Natural killer cell (primary cell): ENCODE data around the gene RSF1. TPM values are rescaled to one million over a fixed set of nuclear protein-coding genes. Genes with fewer than 3 reads are reported as not detected.

Experiments
- ATAC-seq, 3 donors: fragments of 150-1000 bp in 2 of 3; fragments of 200-7000 bp in 1 of 3; cut with Tn5 transposase; 1 replicate in 1 of 3; 2 replicates in 2 of 3; pipeline ENCODE4 v1.10.0; 2021; ENCODE audit warnings: mild to moderate bottlenecking in 2 of 3, moderate library complexity in 2 of 3
- DNase-seq, 2 donors: peaks; one replicate each; pipeline versions ENCODE4 v3.0.0 to v3.0.0-alpha.2; 2013 to 2021; ENCODE audit warnings: mixed read lengths in 1 of 2
- H3K27ac ChIP-seq: one replicate; pipeline ENCODE4 v1.5.1; 2013; ENCODE audit warnings: mild to moderate bottlenecking, low read length
- H3K27me3 ChIP-seq: one replicate; pipeline ENCODE4 v1.6.1; 2013; ENCODE audit warnings: low read length; ENCODE audit not compliant: control insufficient read depth, insufficient read depth
- H3K36me3 ChIP-seq: one replicate; pipeline ENCODE4 v1.6.1; 2013; ENCODE audit warnings: low read length; ENCODE audit not compliant: control insufficient read depth, insufficient read depth
- H3K4me1 ChIP-seq: one replicate; pipeline ENCODE4 v1.6.1; 2013; ENCODE audit warnings: low read length; ENCODE audit not compliant: control insufficient read depth, insufficient read depth
- H3K4me3 ChIP-seq: one replicate; pipeline ENCODE4 v1.5.1; 2013; ENCODE audit warnings: low read length
- H3K9me3 ChIP-seq: one replicate; pipeline ENCODE4 v1.6.1; 2013; ENCODE audit warnings: low read length; ENCODE audit not compliant: control insufficient read depth, insufficient read depth
- H3K27ac Mint-ChIP-seq, 2 donors: one replicate each; pipeline ENCODE4 v1.8.0; 2022; ENCODE audit warnings: mild to moderate bottlenecking in 2 of 2, mixed read lengths in 2 of 2, moderate library complexity in 1 of 2
- H3K27me3 Mint-ChIP-seq, 2 donors: one replicate each; pipeline ENCODE4 v1.8.0; 2022; ENCODE audit warnings: low read depth in 2 of 2, mixed read lengths in 2 of 2
- H3K36me3 Mint-ChIP-seq: one replicate; pipeline ENCODE4 v1.8.0; 2022; ENCODE audit warnings: mixed read lengths
- H3K4me1 Mint-ChIP-seq, 2 donors: one replicate each; pipeline ENCODE4 v1.8.0; 2022; ENCODE audit warnings: mixed read lengths in 2 of 2
- H3K4me3 Mint-ChIP-seq: one replicate; pipeline ENCODE4 v1.8.0; 2022; ENCODE audit warnings: mild to moderate bottlenecking, moderate library complexity, mixed read lengths
- H3K9me3 Mint-ChIP-seq, 2 donors: one replicate each; pipeline ENCODE4 v1.8.0; 2022; ENCODE audit warnings: mixed read lengths in 2 of 2
- WGBS: methylation state at CpG from one replicate; pipeline ENCODE4 v1.1.7; 2013; ENCODE audit warnings: missing lambda C conversion rate; ENCODE audit not compliant: insufficient coverage; 5-methylcytosine and 5-hydroxymethylcytosine counted together
- intact Hi-C: fragments of 100-400 bp; cut with micrococcal nuclease; formaldehyde crosslinking; loops from one replicate; pipeline ENCODE4 v1.14.2; 2022
- total RNA-seq, 4 donors: library from RNA; stranded (reverse); fragments of 120-200 nt in 1 of 4; gene quantifications; one replicate each; pipeline versions ENCODE4 v1.2.3 to v1.2.4, GENCODE V29; 2013 to 2022
- TF ChIP-seq, protein P1 (sequence below): fragments of 200-600 bp; IDR thresholded peaks from one replicate; pipeline ENCODE4 v1.8.0; 2022; ENCODE audit warnings: antibody characterized with exemption

The RSF1 gene
- total RNA-seq, 3 donors from 2014 or later (not counting 1 experiment from before 2014, with no cell fraction given): 87.3 to 119 (median 110) TPM

DNA sequence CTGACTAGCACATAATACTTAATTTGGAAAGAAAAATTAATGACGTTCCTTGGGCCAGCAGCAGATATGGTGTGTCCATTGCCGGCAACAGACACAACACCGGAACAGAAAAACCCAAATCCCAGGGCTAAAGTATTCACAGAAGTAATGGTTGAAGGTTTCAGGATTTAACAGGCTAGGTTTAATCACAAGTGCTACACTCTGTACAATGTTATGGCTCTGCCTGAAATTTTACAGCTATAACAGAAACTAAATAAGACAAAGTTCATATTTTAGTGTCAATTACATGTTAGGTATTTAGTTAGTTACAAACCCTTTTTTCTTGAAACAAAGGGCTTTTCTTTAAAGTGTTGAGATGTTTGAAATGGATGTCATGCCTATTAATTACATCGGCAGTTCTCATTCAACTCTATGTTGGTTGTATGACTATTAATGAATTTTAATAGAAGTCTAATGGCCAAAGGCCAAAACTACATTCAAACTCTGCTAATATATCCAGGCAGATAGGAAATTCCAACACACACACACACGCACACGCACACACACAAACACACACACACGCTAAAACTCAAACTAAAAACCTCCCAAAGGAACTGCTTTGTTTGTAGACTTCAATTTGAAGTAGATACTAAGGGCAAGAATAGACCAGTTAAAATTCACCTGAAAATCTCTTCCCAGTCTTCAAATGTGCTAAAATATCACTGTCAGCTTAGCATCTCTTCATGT, 155.1 kb downstream of the RSF1 start:
- Mint-ChIP-seq H3K27ac (no peak overlapping the region), H3K4me3 (no peak overlapping the region), H3K36me3 (peaks cover 8% of the 10 kb centered on the region), H3K27me3 (no peaks in the 10 kb centered on the region), H3K9me3 (no peaks in the 10 kb centered on the region), H3K4me1 (no peaks in the 10 kb centered on the region)
- Histone ChIP-seq H3K27ac (no peak overlapping the region), H3K4me1 (no peaks in the 10 kb centered on the region), H3K27me3 (no peaks in the 10 kb centered on the region), H3K4me3 (no peak overlapping the region), H3K36me3 (peaks cover 51% of the 10 kb centered on the region), H3K9me3 (no peaks in the 10 kb centered on the region)
- WGBS: 95% methylated on average over 6 of the region's 7 CpGs
- DNase-seq (no peak), ATAC-seq (no peak)
- intact Hi-C loops: no loop called here
- TF ChIP-seq, protein P1, sequence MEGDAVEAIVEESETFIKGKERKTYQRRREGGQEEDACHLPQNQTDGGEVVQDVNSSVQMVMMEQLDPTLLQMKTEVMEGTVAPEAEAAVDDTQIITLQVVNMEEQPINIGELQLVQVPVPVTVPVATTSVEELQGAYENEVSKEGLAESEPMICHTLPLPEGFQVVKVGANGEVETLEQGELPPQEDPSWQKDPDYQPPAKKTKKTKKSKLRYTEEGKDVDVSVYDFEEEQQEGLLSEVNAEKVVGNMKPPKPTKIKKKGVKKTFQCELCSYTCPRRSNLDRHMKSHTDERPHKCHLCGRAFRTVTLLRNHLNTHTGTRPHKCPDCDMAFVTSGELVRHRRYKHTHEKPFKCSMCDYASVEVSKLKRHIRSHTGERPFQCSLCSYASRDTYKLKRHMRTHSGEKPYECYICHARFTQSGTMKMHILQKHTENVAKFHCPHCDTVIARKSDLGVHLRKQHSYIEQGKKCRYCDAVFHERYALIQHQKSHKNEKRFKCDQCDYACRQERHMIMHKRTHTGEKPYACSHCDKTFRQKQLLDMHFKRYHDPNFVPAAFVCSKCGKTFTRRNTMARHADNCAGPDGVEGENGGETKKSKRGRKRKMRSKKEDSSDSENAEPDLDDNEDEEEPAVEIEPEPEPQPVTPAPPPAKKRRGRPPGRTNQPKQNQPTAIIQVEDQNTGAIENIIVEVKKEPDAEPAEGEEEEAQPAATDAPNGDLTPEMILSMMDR: no peak

DNA sequence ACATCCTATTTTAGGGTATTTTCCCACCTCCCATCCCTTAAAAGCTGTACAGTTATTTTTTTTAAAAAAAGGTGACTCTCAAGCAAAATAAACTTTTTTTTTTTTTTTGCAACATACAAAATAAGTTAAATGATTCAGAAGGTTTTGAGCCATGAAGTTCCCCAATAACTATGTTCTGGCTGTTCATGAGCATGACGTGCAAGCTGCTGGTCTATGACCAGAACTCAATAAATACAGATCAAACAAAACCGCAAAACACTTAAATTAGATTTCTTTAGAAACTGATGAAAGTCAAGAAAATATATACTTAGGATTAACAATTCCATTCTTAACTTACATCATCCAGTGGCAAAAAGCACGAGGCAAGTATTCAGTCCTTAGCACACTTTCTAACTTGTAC, 158.9 kb downstream of the RSF1 start:
- Mint-ChIP-seq H3K27me3 (no peaks in the 10 kb centered on the region), H3K27ac (no peak overlapping the region), H3K4me1 (no peaks in the 10 kb centered on the region), H3K9me3 (no peaks in the 10 kb centered on the region), H3K4me3 (no peak overlapping the region), H3K36me3 (no peaks in the 10 kb centered on the region)
- TF ChIP-seq, protein P1: no peak
- Histone ChIP-seq H3K27ac (no peak overlapping the region), H3K4me3 (no peak overlapping the region), H3K9me3 (no peaks in the 10 kb centered on the region), H3K4me1 (no peaks in the 10 kb centered on the region), H3K27me3 (no peaks in the 10 kb centered on the region), H3K36me3 (peaks cover 16% of the 10 kb centered on the region)
- DNase-seq: no peak
- intact Hi-C loops: no loop called here
- ATAC-seq: no peak
- 86% methylated on average over 3 of the region's 3 CpGs for WGBS

DNA sequence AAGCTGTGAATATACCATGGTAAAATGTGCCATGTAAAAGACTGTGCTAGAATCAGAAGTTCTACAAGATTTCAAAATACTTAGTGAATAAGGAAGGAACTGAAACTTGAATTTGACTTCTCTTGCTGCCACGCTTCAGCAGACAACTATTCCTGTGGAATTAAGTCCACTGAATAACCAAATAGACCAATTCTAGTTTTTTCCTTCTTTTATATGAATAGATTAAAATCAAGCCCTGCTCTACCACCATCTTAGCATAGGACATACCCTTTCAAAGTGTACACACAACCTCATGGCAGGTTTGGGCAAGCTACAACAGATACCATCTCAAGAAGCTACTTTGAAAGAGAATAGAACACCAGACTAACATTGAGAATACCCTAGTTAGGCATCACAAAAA, 159.6 kb downstream of the RSF1 start:
- no peaks in the 10 kb centered on the region for H3K36me3 Mint-ChIP-seq
- Histone ChIP-seq H3K4me1 (no peaks in the 10 kb centered on the region), H3K4me3 (no peak overlapping the region), H3K27ac (no peak overlapping the region), H3K9me3 (no peaks in the 10 kb centered on the region), H3K27me3 (no peaks in the 10 kb centered on the region), H3K36me3 (peaks cover 9% of the 10 kb centered on the region)
- H3K27ac Mint-ChIP-seq: no peak overlapping the region
- no peak overlapping the region for H3K4me3 Mint-ChIP-seq
- TF ChIP-seq, protein P1: no peak
- H3K9me3 Mint-ChIP-seq: no peaks in the 10 kb centered on the region
- no peaks in the 10 kb centered on the region for H3K27me3 Mint-ChIP-seq
- ATAC-seq (no peak), DNase-seq (no peak)
- no peaks in the 10 kb centered on the region for H3K4me1 Mint-ChIP-seq
- intact Hi-C loops: no loop called here
- 67% methylated on average over 1 of the region's 1 CpG for WGBS
